ENCODE data around the gene TMEM232. TPM values are rescaled to one million over a fixed set of nuclear protein-coding genes. Genes with fewer than 3 reads are reported as not detected.
A peak's percentile ranks its signal among the peaks of the same experiment; 100 is the strongest.

The TMEM232 gene
- total and polyA plus RNA-seq, 8 donors = 0.68 to 3.5 (median 2.2) TPM

DNA sequence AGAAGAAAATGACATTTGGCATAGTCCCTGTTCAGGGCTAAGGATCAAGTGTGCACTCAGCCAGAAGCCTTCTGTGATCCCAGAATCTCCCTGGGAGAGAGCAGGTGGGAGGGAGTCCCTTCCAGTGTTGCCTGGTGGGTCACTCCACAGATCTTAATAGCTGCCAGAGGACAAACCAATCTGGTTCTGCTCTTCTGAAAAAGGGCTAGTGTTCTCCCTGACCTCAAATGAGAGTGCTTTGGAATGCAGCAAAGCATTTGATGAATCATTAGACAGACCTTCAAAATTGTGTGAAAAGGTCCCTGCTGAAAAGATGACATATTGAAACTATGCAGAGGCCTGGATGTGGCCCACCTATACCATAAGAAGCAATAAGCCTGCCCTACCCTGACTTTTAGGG lies 339.7 kb downstream of the TMEM232 start:
- peak overlapping the region in 2 of 4 donors; percentile 6 to 31 for H3K27ac ChIP-seq
- FAIRE-seq = no peak

DNA sequence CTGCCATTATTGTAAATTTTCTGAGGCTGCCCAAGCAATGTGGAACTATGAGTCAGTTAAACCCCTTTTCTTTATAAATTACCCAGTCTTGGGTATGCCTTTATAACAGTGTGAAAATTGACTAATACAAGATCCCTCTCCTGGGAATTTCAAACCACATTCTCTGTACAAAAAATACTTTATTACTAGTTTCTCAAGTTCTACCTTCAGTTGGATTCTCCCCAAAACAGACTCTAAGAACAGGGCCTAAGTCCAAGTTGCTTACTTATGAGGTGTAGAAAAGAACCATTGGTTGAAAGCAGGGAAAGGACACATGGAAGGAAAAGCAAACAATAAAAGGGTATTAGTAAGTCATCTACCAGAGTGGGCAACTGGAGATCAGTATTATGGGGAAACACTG lies 343.2 kb downstream of the TMEM232 start:
- H3K4me1 ChIP-seq = no peaks in the 10 kb centered on the region
- no peak for FAIRE-seq
- TF ChIP-seq, protein P1, sequence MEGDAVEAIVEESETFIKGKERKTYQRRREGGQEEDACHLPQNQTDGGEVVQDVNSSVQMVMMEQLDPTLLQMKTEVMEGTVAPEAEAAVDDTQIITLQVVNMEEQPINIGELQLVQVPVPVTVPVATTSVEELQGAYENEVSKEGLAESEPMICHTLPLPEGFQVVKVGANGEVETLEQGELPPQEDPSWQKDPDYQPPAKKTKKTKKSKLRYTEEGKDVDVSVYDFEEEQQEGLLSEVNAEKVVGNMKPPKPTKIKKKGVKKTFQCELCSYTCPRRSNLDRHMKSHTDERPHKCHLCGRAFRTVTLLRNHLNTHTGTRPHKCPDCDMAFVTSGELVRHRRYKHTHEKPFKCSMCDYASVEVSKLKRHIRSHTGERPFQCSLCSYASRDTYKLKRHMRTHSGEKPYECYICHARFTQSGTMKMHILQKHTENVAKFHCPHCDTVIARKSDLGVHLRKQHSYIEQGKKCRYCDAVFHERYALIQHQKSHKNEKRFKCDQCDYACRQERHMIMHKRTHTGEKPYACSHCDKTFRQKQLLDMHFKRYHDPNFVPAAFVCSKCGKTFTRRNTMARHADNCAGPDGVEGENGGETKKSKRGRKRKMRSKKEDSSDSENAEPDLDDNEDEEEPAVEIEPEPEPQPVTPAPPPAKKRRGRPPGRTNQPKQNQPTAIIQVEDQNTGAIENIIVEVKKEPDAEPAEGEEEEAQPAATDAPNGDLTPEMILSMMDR (IDR thresholded peaks at IDR 0.05) = no peak
- H3K27me3 ChIP-seq = no peaks in the 10 kb centered on the region
- H3K9me3 ChIP-seq = no peaks in the 10 kb centered on the region
- no peaks in the 10 kb centered on the region for H3K36me3 ChIP-seq
- no peak for DNase-seq
- no peak for ATAC-seq
- no peak overlapping the region for H3K4me3 ChIP-seq
- no peak overlapping the region for H3K27ac ChIP-seq
- intact Hi-C loops (cut with DNase I) = no loop called here

More for the DNA sequence above, 339.7 kb downstream of the TMEM232 start:
- DNase-seq (peak in 2 of 6 donors; percentile 3 to 9), ATAC-seq (peak in 3 of 4 donors; percentile 31 to 84 (median 66))
- intact Hi-C loops (cut with DNase I) = no loop called here
- TF ChIP-seq, protein P1 (IDR thresholded peaks at IDR 0.05) = no peak
- H3K36me3 ChIP-seq = no peaks in the 10 kb centered on the region
- H3K9me3 ChIP-seq = no peaks in the 10 kb centered on the region
- no peaks in the 10 kb centered on the region for H3K4me1 ChIP-seq
- H3K27me3 ChIP-seq = no peaks in the 10 kb centered on the region
- H3K4me3 ChIP-seq = no peak overlapping the region

DNA sequence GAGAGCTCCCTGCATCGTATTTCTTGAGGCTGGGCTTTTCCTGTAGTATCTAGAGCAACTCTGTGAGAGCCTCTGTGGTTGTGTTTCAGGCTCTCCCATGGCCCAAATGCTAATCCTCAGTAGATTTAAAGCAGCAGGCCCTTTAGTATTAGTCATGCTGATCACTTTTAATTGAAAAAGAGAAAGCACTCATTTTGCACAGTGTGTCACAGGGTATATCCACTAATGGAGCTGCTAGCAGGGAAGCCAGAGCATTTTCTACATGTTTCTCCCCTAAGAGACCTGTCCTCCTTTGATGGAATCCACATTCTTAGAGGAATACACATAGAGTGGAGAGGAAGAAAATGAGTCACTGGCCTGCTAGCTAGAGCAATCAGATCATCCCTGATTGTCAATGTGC lies 348.5 kb downstream of the TMEM232 start:
- H3K36me3 ChIP-seq = no peaks in the 10 kb centered on the region
- ATAC-seq (peak in 2 of 4 donors; percentile 14 to 36), DNase-seq (no peak), FAIRE-seq (no peak)
- intact Hi-C loops (cut with DNase I) = no loop called here
- H3K4me3 ChIP-seq = no peak overlapping the region
- no peaks in the 10 kb centered on the region for H3K27me3 ChIP-seq
- TF ChIP-seq, protein P1 (IDR thresholded peaks at IDR 0.05) = no peak
- WGBS, 2 donors = 53 to 57% methylated on average over 1 of the region's 1 CpG
- H3K9me3 ChIP-seq = no peaks in the 10 kb centered on the region
- no peak overlapping the region for H3K27ac ChIP-seq
- H3K4me1 ChIP-seq = no peaks in the 10 kb centered on the region

DNA sequence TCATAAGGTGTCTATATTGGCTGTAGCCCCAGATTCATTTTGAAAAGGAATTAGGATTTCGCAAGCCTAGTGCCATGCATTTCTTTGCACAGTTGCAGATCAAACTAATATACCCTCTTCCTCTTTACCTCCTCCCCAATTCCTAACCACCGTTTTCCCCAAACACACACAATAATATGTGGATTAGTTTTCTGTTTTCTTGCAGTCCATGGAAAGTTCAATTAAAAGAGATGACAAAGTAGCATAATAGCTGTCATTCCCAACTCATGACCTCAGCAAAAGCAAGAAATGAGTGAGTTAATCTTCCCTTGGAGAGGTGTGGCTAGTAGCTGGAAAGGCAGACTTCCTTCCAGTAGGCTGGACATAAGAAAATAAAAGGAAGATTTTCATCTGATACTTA lies 349.1 kb downstream of the TMEM232 start:
- no peaks in the 10 kb centered on the region for H3K36me3 ChIP-seq
- H3K27ac ChIP-seq = no peak overlapping the region
- intact Hi-C loops (cut with DNase I) = no loop called here
- TF ChIP-seq, protein P1 (IDR thresholded peaks at IDR 0.05) = no peak
- H3K27me3 ChIP-seq = no peaks in the 10 kb centered on the region
- DNase-seq (no peak), ATAC-seq (no peak), FAIRE-seq (no peak)
- WGBS, 2 donors = 61 to 62% methylated on average over 2 of the region's 2 CpGs
- no peaks in the 10 kb centered on the region for H3K9me3 ChIP-seq
- no peaks in the 10 kb centered on the region for H3K4me1 ChIP-seq
- no peak overlapping the region for H3K4me3 ChIP-seq

DNA sequence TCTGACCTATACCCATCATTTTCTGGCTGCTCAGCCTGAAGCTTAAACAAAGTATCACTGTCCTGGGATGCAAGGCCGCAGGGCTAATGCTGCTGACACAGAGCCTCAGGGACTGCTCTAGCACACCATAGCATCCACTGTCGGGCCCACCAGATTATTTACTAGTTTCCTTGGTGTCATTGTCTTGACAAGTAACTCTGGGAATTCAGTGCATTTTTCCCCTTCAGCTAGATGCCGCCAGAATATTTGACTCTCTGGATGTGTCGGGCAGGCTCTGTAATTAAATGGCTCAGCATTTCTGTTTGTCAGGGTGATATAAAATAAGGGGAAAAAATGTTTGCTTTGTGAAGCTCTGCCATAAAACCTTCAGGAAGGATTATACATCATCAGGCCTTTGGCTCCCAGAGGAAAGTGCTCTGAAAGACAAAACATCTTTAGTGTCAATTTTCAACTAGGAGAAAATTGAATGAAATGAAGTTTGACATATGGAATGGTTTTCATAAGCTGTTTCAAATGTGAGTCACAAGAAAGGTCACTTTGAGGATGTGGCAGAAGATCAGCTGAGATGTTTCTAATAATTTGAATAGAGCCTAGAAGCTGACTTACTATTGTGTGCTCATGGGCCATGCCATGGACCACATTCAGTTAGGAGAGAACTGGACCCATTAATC lies 350.1 kb downstream of the TMEM232 start:
- Histone ChIP-seq H3K4me3 (no peak overlapping the region), H3K36me3 (no peaks in the 10 kb centered on the region), H3K4me1 (no peaks in the 10 kb centered on the region), H3K9me3 (no peaks in the 10 kb centered on the region), H3K27me3 (no peaks in the 10 kb centered on the region), H3K27ac (no peak overlapping the region)
- intact Hi-C loops (cut with DNase I) = no loop called here
- FAIRE-seq (no peak), DNase-seq (no peak), ATAC-seq (no peak)
- WGBS, 2 donors = 38 to 48% methylated on average over 4 of the region's 4 CpGs
- TF ChIP-seq, protein P1 (IDR thresholded peaks at IDR 0.05) = no peak

Data from pancreas (tissue), 10 donors.